Measurements from ENCODE around the gene KLF2.

Gene KLF2

DNA sequence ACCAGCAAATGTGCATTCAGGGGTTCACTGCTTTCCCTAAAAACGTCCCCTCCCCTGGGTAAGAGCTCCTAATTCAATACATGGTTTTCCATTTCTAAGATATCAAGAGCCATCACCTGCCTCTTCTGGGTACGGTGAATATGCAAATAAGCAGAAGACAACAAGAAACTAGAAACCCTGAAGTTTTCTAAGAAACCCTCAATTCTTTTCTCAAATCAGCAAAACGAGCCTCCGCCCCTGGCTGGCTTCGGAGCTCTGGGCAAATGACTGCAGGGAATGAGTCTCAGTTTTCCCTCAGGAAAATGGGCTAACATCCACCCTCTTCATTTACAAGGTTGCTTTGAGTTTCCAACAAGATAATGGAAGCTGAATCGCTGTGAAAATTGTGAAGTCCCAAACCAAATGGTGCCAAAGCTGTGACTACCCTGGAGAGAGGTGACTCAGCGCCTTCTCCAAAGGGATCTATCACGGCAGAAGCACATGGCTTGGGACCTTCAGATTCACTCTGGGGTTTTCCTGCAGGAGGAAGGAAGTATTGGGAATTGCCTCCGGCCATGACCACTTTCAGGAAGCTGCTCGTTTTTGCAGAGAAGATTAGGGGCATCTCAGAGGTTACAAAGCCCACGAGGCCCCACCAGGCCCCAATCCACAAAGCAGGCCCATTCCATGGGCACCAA lies 26.6 kb downstream of the KLF2 start:
- Histone ChIP-seq H3K4me2 (ENCODE audit: insufficient read depth, low read length) (no peak overlapping the region), H3K9me3 (ENCODE audit: insufficient read depth, low read length, severe bottlenecking) (no peaks in the 10 kb centered on the region), H2AFZ (ENCODE audit: low read depth, low read length) (no peak overlapping the region), H3K4me1 (ENCODE audit: insufficient read depth, low read length) (no peaks in the 10 kb centered on the region), H3K9ac (ENCODE audit: low read depth, low read length) (no peak overlapping the region), H3K27ac (ENCODE audit: low read length) (no peak overlapping the region), H3K36me3 (ENCODE audit: insufficient read depth, low read length) (peaks cover 8% of the 10 kb centered on the region), H3K79me2 (ENCODE audit: insufficient read depth, low read length) (no peaks in the 10 kb centered on the region), H3K27me3 (ENCODE audit: insufficient read depth, low read length, poor library complexity) (no peaks in the 10 kb centered on the region), H4K20me1 (ENCODE audit: insufficient read depth, low read length) (no peaks in the 10 kb centered on the region), H3K4me3 (ENCODE audit: low read depth in 1 of 2, low read length in 2 of 2) (no peak overlapping the region)
- TF ChIP-seq, protein P1, sequence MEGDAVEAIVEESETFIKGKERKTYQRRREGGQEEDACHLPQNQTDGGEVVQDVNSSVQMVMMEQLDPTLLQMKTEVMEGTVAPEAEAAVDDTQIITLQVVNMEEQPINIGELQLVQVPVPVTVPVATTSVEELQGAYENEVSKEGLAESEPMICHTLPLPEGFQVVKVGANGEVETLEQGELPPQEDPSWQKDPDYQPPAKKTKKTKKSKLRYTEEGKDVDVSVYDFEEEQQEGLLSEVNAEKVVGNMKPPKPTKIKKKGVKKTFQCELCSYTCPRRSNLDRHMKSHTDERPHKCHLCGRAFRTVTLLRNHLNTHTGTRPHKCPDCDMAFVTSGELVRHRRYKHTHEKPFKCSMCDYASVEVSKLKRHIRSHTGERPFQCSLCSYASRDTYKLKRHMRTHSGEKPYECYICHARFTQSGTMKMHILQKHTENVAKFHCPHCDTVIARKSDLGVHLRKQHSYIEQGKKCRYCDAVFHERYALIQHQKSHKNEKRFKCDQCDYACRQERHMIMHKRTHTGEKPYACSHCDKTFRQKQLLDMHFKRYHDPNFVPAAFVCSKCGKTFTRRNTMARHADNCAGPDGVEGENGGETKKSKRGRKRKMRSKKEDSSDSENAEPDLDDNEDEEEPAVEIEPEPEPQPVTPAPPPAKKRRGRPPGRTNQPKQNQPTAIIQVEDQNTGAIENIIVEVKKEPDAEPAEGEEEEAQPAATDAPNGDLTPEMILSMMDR (IDR thresholded peaks at IDR 0.05; ENCODE audit: borderline replicate concordance, extremely low read depth, low read length, poor library complexity, severe bottlenecking) = no peak
- TF ChIP-seq EZH2 (IDR thresholded peaks at IDR 0.05; ENCODE audit: borderline replicate concordance, low read depth, low read length, severe bottlenecking) = no peak
- ATAC-seq (ENCODE audit: insufficient read depth, low read depth) (no peak), DNase-seq (no peak)

DNA sequence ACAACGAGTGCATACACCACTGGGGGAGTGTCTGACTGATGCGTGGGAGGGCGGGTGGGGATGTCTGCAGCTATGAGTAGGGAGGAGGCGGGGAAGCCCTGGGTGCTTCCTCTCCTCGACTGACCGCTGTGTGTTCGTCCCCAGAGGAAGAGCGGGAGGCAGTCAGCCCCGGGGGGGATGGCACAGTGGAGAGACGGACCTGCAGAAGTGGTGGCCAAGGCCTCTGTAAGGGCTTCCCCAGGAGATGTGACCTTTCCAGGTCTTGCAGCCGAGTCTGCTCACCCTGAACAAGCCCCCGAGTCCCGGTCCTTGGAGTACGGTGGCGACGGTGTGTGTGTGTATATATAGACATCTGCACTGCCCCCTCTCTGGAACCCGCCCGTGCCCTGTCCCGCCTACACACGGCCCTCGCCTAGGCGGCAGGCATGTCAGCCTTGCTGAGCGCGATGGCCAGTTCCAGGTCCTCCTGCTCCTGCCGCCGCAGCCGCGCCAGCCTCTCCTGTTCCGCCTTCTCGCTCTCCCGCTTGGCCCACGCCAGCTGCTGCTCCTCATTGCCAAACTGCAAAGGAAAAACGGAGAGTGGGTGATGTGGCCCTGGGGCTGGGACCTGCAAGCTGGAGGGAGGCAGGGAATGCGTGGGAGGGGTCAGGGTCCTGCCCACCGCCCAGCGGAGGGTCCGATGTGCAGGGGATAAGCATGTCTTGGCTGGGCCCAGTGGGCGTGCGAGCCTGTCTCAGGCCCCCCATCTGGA lies 30.8 kb downstream of the KLF2 start:
- Histone ChIP-seq H3K79me2 (ENCODE audit: insufficient read depth, low read length) (no peaks in the 10 kb centered on the region), H3K9ac (ENCODE audit: low read depth, low read length) (no peak overlapping the region), H3K4me3 (ENCODE audit: low read depth in 1 of 2, low read length in 2 of 2) (no peak overlapping the region), H3K27ac (ENCODE audit: low read length) (no peak overlapping the region), H4K20me1 (ENCODE audit: insufficient read depth, low read length) (peaks cover 5% of the 10 kb centered on the region; the same call in 1 of the 2 replicates), H3K27me3 (ENCODE audit: insufficient read depth, low read length, poor library complexity) (no peaks in the 10 kb centered on the region), H3K4me2 (ENCODE audit: insufficient read depth, low read length) (no peak overlapping the region), H3K9me3 (ENCODE audit: insufficient read depth, low read length, severe bottlenecking) (no peaks in the 10 kb centered on the region), H3K36me3 (ENCODE audit: insufficient read depth, low read length) (peaks cover 21% of the 10 kb centered on the region), H2AFZ (ENCODE audit: low read depth, low read length) (no peak overlapping the region), H3K4me1 (ENCODE audit: insufficient read depth, low read length) (no peaks in the 10 kb centered on the region)
- no peak for DNase-seq
- TF ChIP-seq EZH2 (IDR thresholded peaks at IDR 0.05; ENCODE audit: borderline replicate concordance, low read depth, low read length, severe bottlenecking) = no peak
- 0 out of 3 replicates have a peak, but pooled peaks have one; percentile 14 for ATAC-seq (ENCODE audit: insufficient read depth, low read depth)

DNA sequence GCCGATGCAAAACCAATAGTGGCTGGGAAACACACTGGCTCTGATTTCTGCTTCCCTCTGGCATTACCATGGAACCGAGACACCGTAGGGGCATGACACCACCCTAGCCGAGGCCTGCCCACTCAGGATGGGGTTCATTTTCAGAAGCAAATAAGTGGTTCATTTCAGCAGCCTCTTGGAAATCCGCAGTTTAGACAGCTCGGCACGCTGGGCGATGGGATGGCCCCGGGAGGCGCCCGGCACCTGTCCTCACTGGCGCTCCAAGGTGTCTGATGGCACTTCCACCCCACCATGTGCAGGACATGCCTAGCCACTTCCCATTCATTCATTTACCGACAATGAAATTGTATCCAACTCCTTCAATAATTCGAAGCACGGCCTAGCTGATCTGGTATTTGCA lies 33.8 kb downstream of the KLF2 start:
- Histone ChIP-seq H3K9ac (ENCODE audit: low read depth, low read length) (no peak overlapping the region), H2AFZ (ENCODE audit: low read depth, low read length) (no peak overlapping the region), H3K4me1 (ENCODE audit: insufficient read depth, low read length) (no peaks in the 10 kb centered on the region), H3K4me2 (ENCODE audit: insufficient read depth, low read length) (no peak overlapping the region), H3K36me3 (ENCODE audit: insufficient read depth, low read length) (peaks cover 32% of the 10 kb centered on the region), H4K20me1 (ENCODE audit: insufficient read depth, low read length) (peaks cover 11% of the 10 kb centered on the region), H3K27ac (ENCODE audit: low read length) (no peak overlapping the region), H3K27me3 (ENCODE audit: insufficient read depth, low read length, poor library complexity) (no peaks in the 10 kb centered on the region), H3K79me2 (ENCODE audit: insufficient read depth, low read length) (no peaks in the 10 kb centered on the region), H3K9me3 (ENCODE audit: insufficient read depth, low read length, severe bottlenecking) (no peaks in the 10 kb centered on the region), H3K4me3 (ENCODE audit: low read depth in 1 of 2, low read length in 2 of 2) (no peak overlapping the region)
- DNase-seq = no peak
- ATAC-seq (ENCODE audit: insufficient read depth, low read depth) = no peak
- TF ChIP-seq EZH2 (IDR thresholded peaks at IDR 0.05; ENCODE audit: borderline replicate concordance, low read depth, low read length, severe bottlenecking) = no peak
- TF ChIP-seq, protein P1 (IDR thresholded peaks at IDR 0.05; ENCODE audit: borderline replicate concordance, extremely low read depth, low read length, poor library complexity, severe bottlenecking) = no peak

DNA sequence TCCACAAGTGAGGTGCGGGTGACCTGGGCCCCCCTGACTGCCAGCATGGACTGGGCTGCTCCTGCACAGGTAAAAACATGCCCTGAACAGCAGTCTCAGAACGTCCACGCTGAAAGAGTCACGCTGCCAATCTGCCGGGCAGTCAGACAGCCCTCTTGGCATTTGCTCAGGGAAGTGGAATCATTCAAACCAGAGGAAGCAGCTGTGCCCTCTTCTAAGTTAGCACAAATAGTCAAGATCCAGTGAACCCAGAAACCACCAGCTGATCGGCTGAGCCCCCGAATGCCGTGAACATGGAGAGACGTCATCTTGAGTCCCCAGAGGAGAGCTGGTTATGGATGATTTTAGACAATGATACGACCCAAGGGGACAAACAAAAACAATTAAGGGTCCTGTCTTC lies 34.4 kb downstream of the KLF2 start:
- Histone ChIP-seq H3K4me1 (ENCODE audit: insufficient read depth, low read length) (no peaks in the 10 kb centered on the region), H3K9me3 (ENCODE audit: insufficient read depth, low read length, severe bottlenecking) (no peaks in the 10 kb centered on the region), H3K4me3 (ENCODE audit: low read depth in 1 of 2, low read length in 2 of 2) (no peak overlapping the region), H4K20me1 (ENCODE audit: insufficient read depth, low read length) (peaks cover 17% of the 10 kb centered on the region), H3K79me2 (ENCODE audit: insufficient read depth, low read length) (no peaks in the 10 kb centered on the region), H3K9ac (ENCODE audit: low read depth, low read length) (no peak overlapping the region), H3K36me3 (ENCODE audit: insufficient read depth, low read length) (peaks cover 32% of the 10 kb centered on the region), H3K27ac (ENCODE audit: low read length) (no peak overlapping the region), H3K27me3 (ENCODE audit: insufficient read depth, low read length, poor library complexity) (no peaks in the 10 kb centered on the region), H2AFZ (ENCODE audit: low read depth, low read length) (no peak overlapping the region), H3K4me2 (ENCODE audit: insufficient read depth, low read length) (no peak overlapping the region)
- DNase-seq = no peak
- TF ChIP-seq, protein P1 (IDR thresholded peaks at IDR 0.05; ENCODE audit: borderline replicate concordance, extremely low read depth, low read length, poor library complexity, severe bottlenecking) = no peak
- no peak for TF ChIP-seq EZH2 (IDR thresholded peaks at IDR 0.05; ENCODE audit: borderline replicate concordance, low read depth, low read length, severe bottlenecking)
- ATAC-seq (ENCODE audit: insufficient read depth, low read depth) = no peak
